ENCODE results near the gene NOL12. TPM values are rescaled to one million over a fixed set of nuclear protein-coding genes. Genes with fewer than 3 reads are reported as not detected.
A peak's percentile ranks its signal among the peaks of the same experiment; 100 is the strongest.
"Not testable (repeated sequence)": the region's sequence is repeated elsewhere in the genome, so short reads cannot be mapped to it uniquely, and the experiment has no call there.

Gene NOL12
- total RNA-seq, 3 donors from 2014 or later (not counting 1 experiment from before 2014, with no cell fraction given) = 28.0 to 45.1 (median 39.0) TPM

DNA sequence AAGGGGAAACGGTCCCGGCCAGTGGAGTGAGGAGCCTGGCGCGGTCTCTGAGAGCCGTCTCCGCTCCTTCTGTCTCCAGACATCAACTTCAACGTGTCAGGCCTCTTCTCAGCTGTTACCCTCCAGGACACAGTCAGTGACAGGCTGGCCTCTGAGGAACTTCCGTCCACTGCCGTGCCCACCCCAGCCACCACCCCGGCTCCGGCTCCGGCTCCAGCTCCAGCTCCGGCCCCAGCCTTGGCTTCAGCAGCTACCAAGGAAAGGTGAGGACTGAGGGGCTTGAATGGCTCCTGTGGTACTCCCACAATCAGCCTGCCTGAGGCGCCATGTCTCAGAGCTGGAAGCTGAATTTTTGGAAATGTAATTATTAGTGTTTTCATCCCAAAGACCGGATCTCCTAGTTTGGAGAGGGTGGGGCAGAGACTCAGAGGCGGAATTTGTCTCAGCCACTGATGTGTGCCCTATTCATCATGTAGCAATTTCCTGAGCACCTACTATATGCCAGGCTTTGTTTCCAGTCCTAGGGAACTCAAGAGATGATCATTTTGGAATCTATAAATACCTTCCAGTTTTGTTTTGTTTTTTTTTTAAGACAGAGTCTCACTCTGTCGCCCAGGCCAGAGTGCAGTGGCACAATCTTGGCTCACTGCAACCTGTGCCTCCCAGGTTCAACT lies 35.5 kb upstream of the NOL12 start:
- 96% methylated on average over 17 of the region's 17 CpGs for WGBS (ENCODE audit: insufficient coverage)
- Histone ChIP-seq H3K4me3 (ENCODE audit: low read length) (no peak overlapping the region), H3K4me1 (ENCODE audit: control insufficient read depth, insufficient read depth, low read length) (no peaks in the 10 kb centered on the region), H3K27ac (ENCODE audit: low read length) (no peak overlapping the region), H3K27me3 (ENCODE audit: control insufficient read depth, insufficient read depth, low read length) (no peaks in the 10 kb centered on the region), H3K36me3 (ENCODE audit: control insufficient read depth, insufficient read depth, low read length) (peaks cover 76% of the 10 kb centered on the region), H3K9me3 (ENCODE audit: control insufficient read depth, insufficient read depth, low read length) (no peaks in the 10 kb centered on the region)
- no peaks in the 10 kb centered on the region for H3K36me3 Mint-ChIP-seq
- peaks cover 0 to 5% of the 10 kb centered on the region in 2 donors for H3K4me1 Mint-ChIP-seq
- intact Hi-C loops (cut with micrococcal nuclease) = no loop called here
- H3K4me3 Mint-ChIP-seq = no peak overlapping the region
- H3K9me3 Mint-ChIP-seq = no peaks in the 10 kb centered on the region
- ATAC-seq = no peak
- no peaks in the 10 kb centered on the region for H3K27me3 Mint-ChIP-seq (ENCODE audit: low read depth in 2 of 2)
- DNase-seq = no peak
- no peak overlapping the region for H3K27ac Mint-ChIP-seq
- TF ChIP-seq CTCF (IDR thresholded peaks at IDR 0.05) = no peak

- no peaks in the 10 kb centered on the region for H3K9me3 Mint-ChIP-seq
- no peaks in the 10 kb centered on the region for H3K27me3 ChIP-seq (ENCODE audit: control insufficient read depth, insufficient read depth, low read length)
- no peak for DNase-seq
- H3K4me3 ChIP-seq (ENCODE audit: low read length) = no peak overlapping the region
- peak overlapping the region; percentile 54 to 66 for H3K27ac Mint-ChIP-seq
- peaks cover 14 to 27% of the 10 kb centered on the region in 2 donors for H3K4me1 Mint-ChIP-seq
- intact Hi-C loops (cut with micrococcal nuclease) = no loop called here
- H3K36me3 Mint-ChIP-seq = no peaks in the 10 kb centered on the region
- H3K4me1 ChIP-seq (ENCODE audit: control insufficient read depth, insufficient read depth, low read length) = peaks cover 15% of the 10 kb centered on the region
- H3K9me3 ChIP-seq (ENCODE audit: control insufficient read depth, insufficient read depth, low read length) = no peaks in the 10 kb centered on the region
- no peak overlapping the region for H3K27ac ChIP-seq (ENCODE audit: low read length)
- no peaks in the 10 kb centered on the region for H3K27me3 Mint-ChIP-seq (ENCODE audit: low read depth in 2 of 2)
- 93% methylated on average over 14 of the region's 14 CpGs for WGBS (ENCODE audit: insufficient coverage)
- peaks cover 45% of the 10 kb centered on the region for H3K36me3 ChIP-seq (ENCODE audit: control insufficient read depth, insufficient read depth, low read length)
- no peak overlapping the region for H3K4me3 Mint-ChIP-seq
- no peak for ATAC-seq
- no peak for TF ChIP-seq CTCF (IDR thresholded peaks at IDR 0.05)
These were observed 31.4 kb upstream of the NOL12 start for GRCh38 chr22:37654563-37655251.

GRCh38 chr22:37655252-37655563 lies 30.9 kb upstream of the NOL12 start:
- TF ChIP-seq CTCF (IDR thresholded peaks at IDR 0.05) = no peak
- WGBS (ENCODE audit: insufficient coverage) = 88% methylated on average over 11 of the region's 17 CpGs
- peaks cover 40% of the 10 kb centered on the region for H3K36me3 ChIP-seq (ENCODE audit: control insufficient read depth, insufficient read depth, low read length)
- DNase-seq = no peak
- H3K27me3 ChIP-seq (ENCODE audit: control insufficient read depth, insufficient read depth, low read length) = no peaks in the 10 kb centered on the region
- Mint-ChIP-seq H3K27ac (no peak overlapping the region), H3K4me1 (peaks cover 19 to 32% of the 10 kb centered on the region in 2 donors), H3K36me3 (no peaks in the 10 kb centered on the region), H3K9me3 (no peaks in the 10 kb centered on the region), H3K4me3 (no peak overlapping the region), H3K27me3 (ENCODE audit: low read depth in 2 of 2) (no peaks in the 10 kb centered on the region)
- no peaks in the 10 kb centered on the region for H3K9me3 ChIP-seq (ENCODE audit: control insufficient read depth, insufficient read depth, low read length)
- intact Hi-C loops (cut with micrococcal nuclease) = no loop called here
- H3K4me1 ChIP-seq (ENCODE audit: control insufficient read depth, insufficient read depth, low read length) = peaks cover 20% of the 10 kb centered on the region
- no peak overlapping the region for H3K4me3 ChIP-seq (ENCODE audit: low read length)
- no peak overlapping the region for H3K27ac ChIP-seq (ENCODE audit: low read length)
- no peak for ATAC-seq

DNA sequence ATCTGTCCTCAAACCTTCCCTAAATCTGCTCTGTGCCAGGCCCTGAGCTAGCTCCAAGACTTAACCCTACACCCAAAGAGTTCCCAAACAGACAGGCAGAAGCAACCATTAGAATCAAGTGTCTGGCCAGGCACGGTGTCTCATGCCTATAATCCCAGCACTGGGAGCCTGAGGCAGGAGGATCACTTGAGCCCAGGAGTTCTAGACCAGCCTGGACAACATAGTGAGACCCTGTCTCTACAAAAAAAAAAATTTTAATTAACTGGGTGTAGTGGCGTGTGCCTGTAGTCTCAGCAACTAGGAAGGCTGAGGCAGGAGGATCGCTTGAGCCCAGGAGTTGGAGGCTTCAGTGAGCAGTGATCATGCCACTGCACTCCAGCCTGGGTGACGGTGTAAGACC lies 29.6 kb upstream of the NOL12 start:
- DNase-seq; H3K27ac ChIP-seq (ENCODE audit: low read length); intact Hi-C loops (cut with micrococcal nuclease); H3K27me3 ChIP-seq (ENCODE audit: control insufficient read depth, insufficient read depth, low read length); H3K4me3 ChIP-seq (ENCODE audit: low read length); H3K27me3 Mint-ChIP-seq (ENCODE audit: low read depth in 2 of 2); H3K9me3 ChIP-seq (ENCODE audit: control insufficient read depth, insufficient read depth, low read length); H3K36me3 Mint-ChIP-seq; H3K9me3 Mint-ChIP-seq; ATAC-seq: not testable (repeated sequence)
- Mint-ChIP-seq H3K4me3 (peak overlapping the region; percentile 42), H3K4me1 (peaks cover 33 to 42% of the 10 kb centered on the region in 2 donors), H3K27ac (peak overlapping the region; percentile 76 to 77)
- peaks cover 26% of the 10 kb centered on the region for H3K36me3 ChIP-seq (ENCODE audit: control insufficient read depth, insufficient read depth, low read length)
- whole genome bisulfite sequencing (ENCODE audit: insufficient coverage) = 93% methylated on average over 4 of the region's 4 CpGs
- H3K4me1 ChIP-seq (ENCODE audit: control insufficient read depth, insufficient read depth, low read length) = peaks cover 34% of the 10 kb centered on the region
